Measurements from ENCODE around the gene TRIM74.
"Not testable (repeated sequence)": the region's sequence is repeated elsewhere in the genome, so short reads cannot be mapped to it uniquely, and the experiment has no call there.

Gene TRIM74

GRCh38 chr7:72968980-72969516 is at the start of gene TRIM74:
Gene TRIM74, minus strand, starts transcription at chr7:72969466. Its CDS starts 3,309 bp downstream, at chr7:72966157.
- not testable (repeated sequence) for H3K9ac ChIP-seq; H3K27ac ChIP-seq; H2AFZ ChIP-seq; H3K4me1 ChIP-seq; H3K4me3 ChIP-seq (ENCODE audit: low read depth, low read length); H3K27me3 ChIP-seq (ENCODE audit: control insufficient read depth, insufficient read depth, low read length); H3K4me2 ChIP-seq (ENCODE audit: low read length); H3K36me3 ChIP-seq (ENCODE audit: control insufficient read depth, insufficient read depth, low read length); H3K9me3 ChIP-seq (ENCODE audit: control insufficient read depth, low read length); H3K79me2 ChIP-seq

GRCh38 chr7:73006491-73006890 is 37.2 kb upstream of the TRIM74 start:
- H3K27ac ChIP-seq; H3K4me2 ChIP-seq (ENCODE audit: low read length); H3K36me3 ChIP-seq (ENCODE audit: control insufficient read depth, insufficient read depth, low read length); H3K9me3 ChIP-seq (ENCODE audit: control insufficient read depth, low read length); H3K79me2 ChIP-seq; H2AFZ ChIP-seq; H3K27me3 ChIP-seq (ENCODE audit: control insufficient read depth, insufficient read depth, low read length); H3K4me3 ChIP-seq (ENCODE audit: low read depth, low read length); H3K9ac ChIP-seq; H3K4me1 ChIP-seq: not testable (repeated sequence)

DNA sequence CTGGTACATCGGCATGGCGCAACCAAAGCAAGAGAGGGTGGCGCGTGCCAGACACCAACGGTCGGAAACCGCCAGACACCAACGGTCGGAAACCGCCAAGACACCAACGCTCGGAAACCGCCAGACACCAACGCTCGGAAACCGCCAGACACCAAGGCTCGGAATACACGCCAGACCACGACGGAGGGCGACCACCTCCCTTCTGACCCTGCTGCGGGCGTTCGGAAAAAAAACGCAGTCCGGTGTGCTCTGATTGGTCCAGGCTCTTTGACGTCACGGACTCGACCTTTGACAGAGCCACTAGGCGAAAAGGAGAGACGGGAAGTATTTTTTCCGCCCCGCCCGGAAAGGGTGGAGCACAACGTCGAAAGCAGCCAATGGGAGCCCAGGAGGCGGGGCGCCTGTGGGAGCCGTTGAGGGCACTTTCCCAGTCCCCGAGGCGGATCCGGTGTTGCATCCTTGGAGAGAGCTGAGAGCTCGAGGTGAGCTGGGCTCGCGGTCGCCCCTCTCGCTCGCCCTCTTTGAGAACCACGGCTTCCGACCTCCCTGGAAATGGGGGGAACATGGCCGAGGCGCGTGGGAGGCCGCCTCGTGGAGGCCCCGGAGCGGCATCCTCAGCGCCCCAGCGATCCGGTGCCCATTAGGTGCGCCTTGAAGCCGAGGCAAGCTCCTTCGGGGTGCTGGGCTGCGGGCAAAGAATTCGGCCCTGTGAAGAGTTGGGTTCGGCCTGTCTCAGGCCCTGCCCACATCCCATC is 36.6 kb upstream of the TRIM74 start:
- Histone ChIP-seq H3K27ac (peak overlapping the region; percentile 77), H3K4me2 (ENCODE audit: low read length) (peak overlapping the region; percentile 47), H2AFZ (peak overlapping the region; percentile 85), H3K4me3 (ENCODE audit: low read depth, low read length) (peak overlapping the region; percentile 78)
- H3K27me3 ChIP-seq (ENCODE audit: control insufficient read depth, insufficient read depth, low read length); H3K79me2 ChIP-seq; H3K4me1 ChIP-seq; H3K36me3 ChIP-seq (ENCODE audit: control insufficient read depth, insufficient read depth, low read length); H3K9ac ChIP-seq; H3K9me3 ChIP-seq (ENCODE audit: control insufficient read depth, low read length): not testable (repeated sequence)

DNA sequence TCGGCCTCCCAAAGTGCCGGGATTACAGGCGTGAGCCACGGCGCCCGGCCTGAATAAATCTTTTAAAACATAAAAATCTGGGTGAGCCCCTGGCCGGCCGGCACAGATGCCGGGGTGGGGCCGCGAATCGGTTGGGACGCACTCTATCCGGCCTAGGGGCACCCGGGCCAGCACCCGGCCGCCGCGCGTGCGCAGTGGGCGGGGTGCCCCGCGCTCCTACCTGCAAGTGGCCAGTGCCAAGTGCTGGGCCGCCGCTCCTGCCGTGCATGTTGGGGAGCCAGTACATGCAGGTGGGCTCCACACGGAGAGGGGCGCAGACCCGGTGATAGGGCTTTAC is 36.1 kb upstream of the TRIM74 start:
- H3K4me1 ChIP-seq; H3K27me3 ChIP-seq (ENCODE audit: control insufficient read depth, insufficient read depth, low read length); H3K9me3 ChIP-seq (ENCODE audit: control insufficient read depth, low read length); H3K9ac ChIP-seq; H3K36me3 ChIP-seq (ENCODE audit: control insufficient read depth, insufficient read depth, low read length); H3K79me2 ChIP-seq: not testable (repeated sequence)
- Histone ChIP-seq H3K4me3 (ENCODE audit: low read depth, low read length) (peak overlapping the region; percentile 78), H2AFZ (peak overlapping the region; percentile 85), H3K4me2 (ENCODE audit: low read length) (peak overlapping the region; percentile 47), H3K27ac (peak overlapping the region; percentile 77)

GRCh38 chr7:72997887-72998468 is 28.7 kb upstream of the TRIM74 start:
- not testable (repeated sequence) for H3K27me3 ChIP-seq (ENCODE audit: control insufficient read depth, insufficient read depth, low read length); H3K9ac ChIP-seq; H3K27ac ChIP-seq; H2AFZ ChIP-seq; H3K4me1 ChIP-seq; H3K9me3 ChIP-seq (ENCODE audit: control insufficient read depth, low read length); H3K4me2 ChIP-seq (ENCODE audit: low read length); H3K79me2 ChIP-seq; H3K36me3 ChIP-seq (ENCODE audit: control insufficient read depth, insufficient read depth, low read length); H3K4me3 ChIP-seq (ENCODE audit: low read depth, low read length)

GRCh38 chr7:72997447-72997846 is 28.2 kb upstream of the TRIM74 start:
- H3K4me2 ChIP-seq (ENCODE audit: low read length); H3K79me2 ChIP-seq; H3K4me3 ChIP-seq (ENCODE audit: low read depth, low read length); H3K27ac ChIP-seq; H3K36me3 ChIP-seq (ENCODE audit: control insufficient read depth, insufficient read depth, low read length); H2AFZ ChIP-seq; H3K9ac ChIP-seq; H3K4me1 ChIP-seq; H3K27me3 ChIP-seq (ENCODE audit: control insufficient read depth, insufficient read depth, low read length); H3K9me3 ChIP-seq (ENCODE audit: control insufficient read depth, low read length): not testable (repeated sequence)

- not testable (repeated sequence) for H3K4me1 ChIP-seq; H3K9me3 ChIP-seq (ENCODE audit: control insufficient read depth, low read length); H3K27me3 ChIP-seq (ENCODE audit: control insufficient read depth, insufficient read depth, low read length); H3K36me3 ChIP-seq (ENCODE audit: control insufficient read depth, insufficient read depth, low read length); H3K27ac ChIP-seq; H3K9ac ChIP-seq; H2AFZ ChIP-seq; H3K79me2 ChIP-seq; H3K4me2 ChIP-seq (ENCODE audit: low read length); H3K4me3 ChIP-seq (ENCODE audit: low read depth, low read length)
Observed at GRCh38 chr7:72995484-72995883, 26.2 kb upstream of the TRIM74 start.

- not testable (repeated sequence) for H3K9ac ChIP-seq; H3K36me3 ChIP-seq (ENCODE audit: control insufficient read depth, insufficient read depth, low read length)
Observed at GRCh38 chr7:72990146-72990913, 21.1 kb upstream of the TRIM74 start.

GRCh38 chr7:72982084-72982483 is 12.8 kb upstream of the TRIM74 start:
- H3K4me3 ChIP-seq (ENCODE audit: low read depth, low read length); H2AFZ ChIP-seq; H3K9me3 ChIP-seq (ENCODE audit: control insufficient read depth, low read length); H3K4me1 ChIP-seq; H3K36me3 ChIP-seq (ENCODE audit: control insufficient read depth, insufficient read depth, low read length); H3K9ac ChIP-seq; H3K79me2 ChIP-seq; H3K27me3 ChIP-seq (ENCODE audit: control insufficient read depth, insufficient read depth, low read length); H3K4me2 ChIP-seq (ENCODE audit: low read length); H3K27ac ChIP-seq: not testable (repeated sequence)

More at GRCh38 chr7:72990146-72990913, 21.1 kb upstream of the TRIM74 start:
- not testable (repeated sequence) for H2AFZ ChIP-seq; H3K9me3 ChIP-seq (ENCODE audit: control insufficient read depth, low read length); H3K27me3 ChIP-seq (ENCODE audit: control insufficient read depth, insufficient read depth, low read length); H3K4me2 ChIP-seq (ENCODE audit: low read length); H3K4me1 ChIP-seq; H3K79me2 ChIP-seq; H3K27ac ChIP-seq; H3K4me3 ChIP-seq (ENCODE audit: low read depth, low read length)

DNA sequence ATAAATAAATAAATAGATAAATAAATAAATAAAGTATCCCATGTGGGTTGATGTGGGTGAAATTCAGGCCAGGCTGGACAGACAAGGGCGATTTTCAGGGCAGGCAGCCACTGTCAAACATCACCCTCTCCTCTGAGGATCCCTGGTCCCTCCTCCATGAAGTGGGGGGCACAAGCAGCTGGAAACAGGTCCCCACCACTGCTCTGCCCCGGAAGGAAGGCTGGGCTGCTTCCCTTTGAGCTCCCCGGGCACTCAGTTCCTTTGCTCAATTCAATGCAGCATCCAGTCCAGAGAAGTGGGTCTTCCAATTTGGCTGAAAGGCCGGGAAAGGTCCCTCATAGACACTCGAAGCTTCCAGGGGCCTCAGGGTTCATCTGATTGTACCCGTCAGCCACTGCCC is 11.1 kb upstream of the TRIM74 start:
- not testable (repeated sequence) for H3K9ac ChIP-seq; H3K79me2 ChIP-seq; H3K36me3 ChIP-seq (ENCODE audit: control insufficient read depth, insufficient read depth, low read length); H3K4me3 ChIP-seq (ENCODE audit: low read depth, low read length); H3K4me2 ChIP-seq (ENCODE audit: low read length); H3K27me3 ChIP-seq (ENCODE audit: control insufficient read depth, insufficient read depth, low read length); H3K9me3 ChIP-seq (ENCODE audit: control insufficient read depth, low read length); H2AFZ ChIP-seq; H3K27ac ChIP-seq; H3K4me1 ChIP-seq

- H3K79me2 ChIP-seq; H3K36me3 ChIP-seq (ENCODE audit: control insufficient read depth, insufficient read depth, low read length); H3K9me3 ChIP-seq (ENCODE audit: control insufficient read depth, low read length); H2AFZ ChIP-seq; H3K4me2 ChIP-seq (ENCODE audit: low read length); H3K4me3 ChIP-seq (ENCODE audit: low read depth, low read length); H3K4me1 ChIP-seq; H3K9ac ChIP-seq; H3K27ac ChIP-seq; H3K27me3 ChIP-seq (ENCODE audit: control insufficient read depth, insufficient read depth, low read length): not testable (repeated sequence)
Observed at GRCh38 chr7:72976434-72976833, 7.2 kb upstream of the TRIM74 start.

Measured in parathyroid adenoma (tissue), 2 donors.